ENCODE results near the gene CRYM.
"Not testable (repeated sequence)": the region's sequence is repeated elsewhere in the genome, so short reads cannot be mapped to it uniquely, and the experiment has no call there.

Gene CRYM

GRCh38 chr16:21279501-21279900 is 1.4 kb upstream of the CRYM start:
- no peak for DNase-seq (ENCODE audit: low read depth in 3 of 3)

- no peak for DNase-seq (ENCODE audit: low read depth in 3 of 3)
These were observed 804 bp downstream of the CRYM start for GRCh38 chr16:21277045-21277926.

- DNase-seq (ENCODE audit: low read depth in 3 of 3), result no peak
These were observed 2.0 kb downstream of the CRYM start for GRCh38 chr16:21276090-21276489.

- DNase-seq (ENCODE audit: low read depth in 3 of 3), result no peak
These were observed 2.6 kb downstream of the CRYM start for GRCh38 chr16:21275529-21275928.

- no peak for DNase-seq (ENCODE audit: low read depth in 3 of 3)
These were observed 3.8 kb downstream of the CRYM start for GRCh38 chr16:21274172-21274726.

- not testable (repeated sequence) for DNase-seq (ENCODE audit: low read depth in 3 of 3)
These were observed 5.3 kb downstream of the CRYM start for GRCh38 chr16:21272763-21273162.

GRCh38 chr16:21272253-21272652 is 5.8 kb downstream of the CRYM start:
- no peak for DNase-seq (ENCODE audit: low read depth in 3 of 3)

GRCh38 chr16:21268236-21268635 is 9.9 kb downstream of the CRYM start:
- DNase-seq (ENCODE audit: low read depth in 3 of 3), result no peak

GRCh38 chr16:21267298-21267697 is 10.8 kb downstream of the CRYM start:
- DNase-seq (ENCODE audit: low read depth in 3 of 3), result no peak

GRCh38 chr16:21265104-21265837 is 12.8 kb downstream of the CRYM start:
- no peak for DNase-seq (ENCODE audit: low read depth in 3 of 3)

- no peak for DNase-seq (ENCODE audit: low read depth in 3 of 3)
These were observed 13.5 kb downstream of the CRYM start for GRCh38 chr16:21264571-21265036.

GRCh38 chr16:21263640-21264570 is 14.2 kb downstream of the CRYM start:
- DNase-seq (ENCODE audit: low read depth in 3 of 3), result no peak

GRCh38 chr16:21262779-21263639 is 15.1 kb downstream of the CRYM start:
- DNase-seq (ENCODE audit: low read depth in 3 of 3), result no peak

GRCh38 chr16:21260870-21261791 is 17.0 kb downstream of the CRYM start:
- DNase-seq (ENCODE audit: low read depth in 3 of 3), result no peak

- DNase-seq (ENCODE audit: low read depth in 3 of 3), result no peak
These were observed 20.8 kb downstream of the CRYM start for GRCh38 chr16:21257284-21257683.

GRCh38 chr16:21256636-21257035 is 21.5 kb downstream of the CRYM start:
- DNase-seq (ENCODE audit: low read depth in 3 of 3), result no peak

- DNase-seq (ENCODE audit: low read depth in 3 of 3), result no peak
These were observed 24.6 kb downstream of the CRYM start for GRCh38 chr16:21253470-21253869.

- DNase-seq (ENCODE audit: low read depth in 3 of 3), result no peak
These were observed 27.8 kb downstream of the CRYM start for GRCh38 chr16:21250072-21250923.

Data from stimulated activated CD4-positive, alpha-beta T cell treated with anti-CD3 and anti-CD28 coated beads, TNF-alpha, amount 100 ng/mL, for 24 hours (primary cell).